Measurements from ENCODE around the gene KRT34. TPM values are rescaled to one million over a fixed set of nuclear protein-coding genes. Genes with fewer than 3 reads are reported as not detected.
A peak's percentile ranks its signal among the peaks of the same experiment; 100 is the strongest.
"Not testable (repeated sequence)": the region's sequence is repeated elsewhere in the genome, so short reads cannot be mapped to it uniquely, and the experiment has no call there.

Gene KRT34
- total RNA-seq, 1 experiment from 2014 or later: not detected

GRCh38 chr17:41411072-41411840 is 29.1 kb upstream of the KRT34 start:
- in situ Hi-C loops (cut with HindIII; ENCODE audit: low pct_unique_long_range_greater_than_20kb, low sequenced_read_pairs): no loop called here

DNA sequence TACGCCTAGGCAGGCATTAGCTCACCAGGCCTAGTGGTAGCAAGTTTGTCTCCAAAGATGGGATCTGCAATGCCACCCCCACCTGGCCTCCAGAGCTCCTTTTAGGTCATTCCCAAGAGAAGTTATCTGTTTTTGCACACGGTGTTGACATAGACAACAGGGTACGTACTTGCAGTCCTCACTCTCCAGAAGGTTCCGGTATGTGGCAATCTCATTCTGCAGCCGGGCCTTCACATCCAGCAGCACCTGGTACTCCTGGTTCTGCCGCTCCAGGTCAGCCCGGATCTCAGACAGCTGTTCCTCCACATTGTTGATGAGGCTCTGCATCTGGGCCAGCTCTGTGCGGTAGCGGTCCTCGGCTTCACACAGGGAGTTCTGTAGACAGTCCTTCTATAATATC is 25.1 kb upstream of the KRT34 start:
- in situ Hi-C loops (cut with HindIII; ENCODE audit: low pct_unique_long_range_greater_than_20kb, low sequenced_read_pairs): no loop called here

More at GRCh38 chr17:41411072-41411840, 29.1 kb upstream of the KRT34 start:
- DNase-seq (ENCODE audit: low read depth): no peak

DNA sequence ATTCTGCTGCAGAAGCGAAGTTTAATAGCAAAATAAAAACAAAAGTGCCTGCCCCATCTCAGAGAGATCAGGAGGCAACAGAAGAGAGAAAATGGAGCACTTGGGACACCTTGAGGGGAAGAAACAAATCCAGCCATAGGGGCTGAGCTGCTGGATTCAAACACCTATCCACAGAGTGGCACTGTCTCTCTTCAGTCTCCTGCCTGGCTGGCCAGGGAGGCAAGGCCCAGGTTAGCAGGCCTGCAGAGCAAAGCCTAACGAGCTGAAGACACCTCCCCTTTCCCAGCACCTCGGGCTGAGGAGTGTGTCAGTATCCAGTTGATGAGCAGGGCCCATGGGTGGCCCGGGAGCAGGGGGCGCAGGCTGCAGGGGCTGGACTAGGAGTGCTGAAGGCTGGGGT is 24.1 kb upstream of the KRT34 start:
- in situ Hi-C loops (cut with HindIII; ENCODE audit: low pct_unique_long_range_greater_than_20kb, low sequenced_read_pairs): no loop called here
- peak; percentile 61 for DNase-seq (ENCODE audit: low read depth)

More for the DNA sequence above, 25.1 kb upstream of the KRT34 start:
- DNase-seq (ENCODE audit: low read depth): no peak

DNA sequence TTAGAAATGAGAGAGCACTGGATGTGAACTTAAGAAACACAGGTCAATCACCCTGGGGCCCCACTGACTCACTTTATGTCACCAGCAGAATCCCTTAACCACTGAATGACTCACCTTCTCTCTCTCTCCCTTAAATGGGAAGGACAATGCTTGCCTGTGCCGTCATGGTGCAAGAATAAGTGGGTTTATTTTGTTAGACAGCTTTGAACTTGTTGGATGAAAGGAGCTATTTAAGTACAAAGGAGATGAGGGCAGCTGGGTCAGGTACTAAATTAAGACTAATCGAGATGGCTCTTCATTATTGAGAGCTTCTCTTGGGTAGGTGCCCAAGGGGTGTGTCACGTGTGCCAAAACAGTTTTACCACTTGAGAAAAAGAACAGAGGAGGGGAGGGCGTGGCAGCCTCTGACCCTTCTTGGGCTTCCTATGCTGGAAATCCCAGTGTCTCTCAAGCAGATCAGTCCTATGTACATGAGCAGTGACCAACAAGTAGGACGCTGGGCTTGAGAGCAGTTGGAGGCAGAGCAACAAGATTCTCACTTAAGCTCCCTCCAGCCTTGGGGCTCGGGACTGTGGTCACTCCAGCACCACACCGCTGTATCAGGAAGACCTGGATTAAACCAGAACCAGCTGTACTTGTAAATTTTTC is 22.0 kb upstream of the KRT34 start:
- peak; percentile 99 for DNase-seq (ENCODE audit: low read depth)
- in situ Hi-C loops (cut with HindIII; ENCODE audit: low pct_unique_long_range_greater_than_20kb, low sequenced_read_pairs): no loop called here

- DNase-seq (ENCODE audit: low read depth): peak; percentile 35
- in situ Hi-C loops (cut with HindIII; ENCODE audit: low pct_unique_long_range_greater_than_20kb, low sequenced_read_pairs): no loop called here
Measured at GRCh38 chr17:41403404-41404023, 21.4 kb upstream of the KRT34 start.

GRCh38 chr17:41402161-41402560 is 20.1 kb upstream of the KRT34 start:
- in situ Hi-C loops (cut with HindIII; ENCODE audit: low pct_unique_long_range_greater_than_20kb, low sequenced_read_pairs): no loop called here
- DNase-seq (ENCODE audit: low read depth): no peak

- no peak for DNase-seq (ENCODE audit: low read depth)
- in situ Hi-C loops (cut with HindIII; ENCODE audit: low pct_unique_long_range_greater_than_20kb, low sequenced_read_pairs): no loop called here
Measured at GRCh38 chr17:41396996-41397660, 15.0 kb upstream of the KRT34 start, which contains the start of gene KRT31. TSS of gene KRT31 (minus strand) at chr17:41397608. CDS start at chr17:41397539, 69 bp downstream.

- in situ Hi-C loops (cut with HindIII; ENCODE audit: low pct_unique_long_range_greater_than_20kb, low sequenced_read_pairs): no loop called here
- DNase-seq (ENCODE audit: low read depth): no peak
Measured at GRCh38 chr17:41396340-41396739, 14.2 kb upstream of the KRT34 start.

GRCh38 chr17:41395611-41396010 is 13.5 kb upstream of the KRT34 start:
- in situ Hi-C loops (cut with HindIII; ENCODE audit: low pct_unique_long_range_greater_than_20kb, low sequenced_read_pairs): no loop called here
- no peak for DNase-seq (ENCODE audit: low read depth)

- DNase-seq (ENCODE audit: low read depth); in situ Hi-C loops (cut with HindIII; ENCODE audit: low pct_unique_long_range_greater_than_20kb, low sequenced_read_pairs): not testable (repeated sequence)
Measured at GRCh38 chr17:41395044-41395443, 12.9 kb upstream of the KRT34 start.

- in situ Hi-C loops (cut with HindIII; ENCODE audit: low pct_unique_long_range_greater_than_20kb, low sequenced_read_pairs): no loop called here
- no peak for DNase-seq (ENCODE audit: low read depth)
Measured at GRCh38 chr17:41394254-41394996, 12.3 kb upstream of the KRT34 start.

- no peak for DNase-seq (ENCODE audit: low read depth)
- in situ Hi-C loops (cut with HindIII; ENCODE audit: low pct_unique_long_range_greater_than_20kb, low sequenced_read_pairs): no loop called here
Measured at GRCh38 chr17:41393826-41394225, 11.7 kb upstream of the KRT34 start.

DNA sequence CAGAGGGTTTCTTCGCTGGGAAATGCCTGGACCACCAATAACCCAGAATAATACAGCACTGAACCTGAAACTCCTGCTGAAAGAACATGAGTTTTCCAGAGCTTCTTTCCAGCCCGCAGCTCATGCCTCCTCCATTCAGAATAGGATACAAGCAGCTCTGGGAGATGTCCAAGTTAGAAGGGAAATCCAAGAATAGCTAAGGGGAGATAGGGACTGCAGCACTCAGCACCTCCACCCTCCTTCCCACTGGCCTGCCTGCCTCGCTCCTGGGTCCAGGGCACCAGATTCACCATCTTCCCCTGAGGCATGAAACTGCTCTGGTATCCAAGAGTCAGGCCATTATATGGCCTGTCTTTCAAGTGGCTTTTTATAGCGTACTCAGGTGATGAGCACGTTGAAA is 11.2 kb upstream of the KRT34 start:
- in situ Hi-C loops (cut with HindIII; ENCODE audit: low pct_unique_long_range_greater_than_20kb, low sequenced_read_pairs): no loop called here
- no peak for DNase-seq (ENCODE audit: low read depth)

GRCh38 chr17:41392278-41392677 is 10.2 kb upstream of the KRT34 start:
- in situ Hi-C loops (cut with HindIII; ENCODE audit: low pct_unique_long_range_greater_than_20kb, low sequenced_read_pairs): no loop called here
- no peak for DNase-seq (ENCODE audit: low read depth)

DNA sequence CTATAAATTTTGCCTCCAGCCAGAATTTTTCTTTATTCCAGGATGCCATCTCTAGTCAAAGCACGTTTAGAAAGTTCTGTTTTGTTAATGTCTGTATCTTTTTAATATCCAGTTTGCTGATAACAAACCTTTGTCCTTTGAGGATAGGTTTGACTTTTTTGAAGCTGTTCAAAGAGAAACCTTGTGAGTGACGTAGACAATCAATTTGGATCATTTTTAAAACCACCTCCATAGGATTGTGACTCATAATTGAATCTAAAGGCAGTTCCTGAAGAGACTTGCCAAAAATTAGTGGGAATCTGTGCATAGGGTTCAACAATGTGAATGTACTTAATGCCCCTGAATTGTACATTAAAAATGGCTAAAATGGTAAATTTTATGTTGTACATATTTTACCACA is 9.4 kb upstream of the KRT34 start:
- in situ Hi-C loops (cut with HindIII; ENCODE audit: low pct_unique_long_range_greater_than_20kb, low sequenced_read_pairs): no loop called here
- no peak for DNase-seq (ENCODE audit: low read depth)

- in situ Hi-C loops (cut with HindIII; ENCODE audit: low pct_unique_long_range_greater_than_20kb, low sequenced_read_pairs): no loop called here
- DNase-seq (ENCODE audit: low read depth): no peak
Measured at GRCh38 chr17:41390411-41390938, 8.4 kb upstream of the KRT34 start.

DNA sequence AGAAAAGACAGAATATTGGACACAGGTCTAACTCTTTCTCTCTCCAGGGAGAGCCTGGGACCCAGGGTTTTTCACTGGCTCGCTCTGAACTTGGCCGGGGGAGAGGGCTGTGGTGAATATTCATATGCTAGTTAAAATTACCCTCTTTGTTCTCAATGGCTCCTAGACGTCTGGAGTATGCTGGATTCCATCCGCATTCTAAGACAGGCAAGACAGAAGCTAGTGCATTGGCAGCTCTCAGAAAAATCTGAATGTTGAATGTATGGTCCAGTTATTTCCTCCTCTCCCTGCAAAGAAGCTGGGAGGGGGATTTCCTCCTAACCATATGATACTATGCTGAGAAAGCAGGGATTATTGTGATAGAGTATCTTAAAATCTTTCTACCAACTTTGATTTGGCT is 5.6 kb upstream of the KRT34 start:
- no peak for DNase-seq (ENCODE audit: low read depth)
- in situ Hi-C loops (cut with HindIII; ENCODE audit: low pct_unique_long_range_greater_than_20kb, low sequenced_read_pairs): no loop called here

DNA sequence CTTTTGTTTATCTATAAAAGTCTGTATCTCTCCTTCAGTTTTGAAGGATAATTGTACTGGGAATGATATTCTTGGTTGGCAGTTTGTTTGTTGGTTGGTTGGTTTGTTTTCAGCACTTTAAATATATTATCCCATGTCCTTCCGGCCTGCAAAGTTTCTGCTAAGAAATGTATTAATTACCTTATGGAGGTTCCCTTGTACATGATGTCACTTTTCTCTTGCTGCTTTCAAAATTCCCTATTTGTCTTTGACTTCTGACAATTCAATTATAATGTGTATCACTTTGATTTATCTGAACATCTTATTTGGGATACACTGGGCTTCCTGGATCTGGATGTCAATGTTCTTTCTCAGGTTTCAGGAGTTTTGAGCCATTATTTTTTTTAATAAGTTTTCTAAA is 4.1 kb upstream of the KRT34 start:
- no peak for DNase-seq (ENCODE audit: low read depth)
- in situ Hi-C loops (cut with HindIII; ENCODE audit: low pct_unique_long_range_greater_than_20kb, low sequenced_read_pairs): no loop called here
